LHCN-M2 (cell line): ENCODE measurements around the gene MPC2. TPM values are rescaled to one million over a fixed set of nuclear protein-coding genes. Genes with fewer than 3 reads are reported as not detected.
A peak's percentile ranks its signal among the peaks of the same experiment; 100 is the strongest.
"Not testable (repeated sequence)": the region's sequence is repeated elsewhere in the genome, so short reads cannot be mapped to it uniquely, and the experiment has no call there.

Experiments used
- DNase-seq: peaks from one replicate; pipeline ENCODE4 v3.0.0-alpha.2; 2012; ENCODE audit warnings: low read depth
- total RNA-seq: library from RNA; depleted of rRNA; stranded (reverse); fragments of >200 nt; gene quantifications from 2 replicates; pipeline ENCODE4 v1.2.3, GENCODE V29; 2014

Gene MPC2
- total RNA-seq, 1 experiment from 2014 or later, result 39.2 TPM

GRCh38 chr1:167935216-167936067 is 1.4 kb downstream of the MPC2 start:
- peak; percentile 29 for DNase-seq

GRCh38 chr1:167934426-167935215 is 2.3 kb downstream of the MPC2 start:
- DNase-seq, result peak; percentile 44

- DNase-seq, result no peak
Observed at GRCh38 chr1:167933788-167934187, 3.1 kb downstream of the MPC2 start.

- no peak for DNase-seq
Observed at GRCh38 chr1:167929725-167930124, 7.1 kb downstream of the MPC2 start.

- not testable (repeated sequence) for DNase-seq
Observed at GRCh38 chr1:167928919-167929318, 8.0 kb downstream of the MPC2 start.

GRCh38 chr1:167928457-167928852 is 8.4 kb downstream of the MPC2 start:
- DNase-seq, result no peak

- no peak for DNase-seq
Observed at GRCh38 chr1:167927046-167927754, 9.7 kb downstream of the MPC2 start.

- DNase-seq, result no peak
Observed at GRCh38 chr1:167926486-167926997, 10.3 kb downstream of the MPC2 start.

GRCh38 chr1:167924543-167925231 is 12.2 kb downstream of the MPC2 start:
- DNase-seq, result no peak

- no peak for DNase-seq
Observed at GRCh38 chr1:167924102-167924501, 12.8 kb downstream of the MPC2 start.

GRCh38 chr1:167923324-167924056 is 13.4 kb downstream of the MPC2 start:
- no peak for DNase-seq

- DNase-seq, result no peak
Observed at GRCh38 chr1:167922611-167923074, 14.2 kb downstream of the MPC2 start.

- peak; percentile 19 for DNase-seq
Observed at GRCh38 chr1:167922023-167922422, 14.8 kb downstream of the MPC2 start.

GRCh38 chr1:167916766-167917511 is 19.9 kb downstream of the MPC2 start:
- DNase-seq, result no peak

GRCh38 chr1:167915569-167915968 is 21.3 kb downstream of the MPC2 start:
- no peak for DNase-seq

GRCh38 chr1:167913895-167914496 is 22.9 kb downstream of the MPC2 start, which contains the start of gene ADCY10:
Gene ADCY10 (minus strand): TSS chr1:167914134. CDS start chr1:167905140, 8,994 bp downstream.
- DNase-seq, result no peak

GRCh38 chr1:167912294-167912693 is 24.6 kb downstream of the MPC2 start:
- no peak for DNase-seq

- no peak for DNase-seq
Observed at GRCh38 chr1:167911413-167911812, 25.5 kb downstream of the MPC2 start.

GRCh38 chr1:167910530-167910929 is 26.3 kb downstream of the MPC2 start:
- DNase-seq, result no peak
